ENCODE measurements around the gene TP53I13. TPM values are rescaled to one million over a fixed set of nuclear protein-coding genes. Genes with fewer than 3 reads are reported as not detected.

TP53I13 gene
- total and polyA plus RNA-seq, 2 experiments from 2014 or later = 104 to 105 TPM

DNA sequence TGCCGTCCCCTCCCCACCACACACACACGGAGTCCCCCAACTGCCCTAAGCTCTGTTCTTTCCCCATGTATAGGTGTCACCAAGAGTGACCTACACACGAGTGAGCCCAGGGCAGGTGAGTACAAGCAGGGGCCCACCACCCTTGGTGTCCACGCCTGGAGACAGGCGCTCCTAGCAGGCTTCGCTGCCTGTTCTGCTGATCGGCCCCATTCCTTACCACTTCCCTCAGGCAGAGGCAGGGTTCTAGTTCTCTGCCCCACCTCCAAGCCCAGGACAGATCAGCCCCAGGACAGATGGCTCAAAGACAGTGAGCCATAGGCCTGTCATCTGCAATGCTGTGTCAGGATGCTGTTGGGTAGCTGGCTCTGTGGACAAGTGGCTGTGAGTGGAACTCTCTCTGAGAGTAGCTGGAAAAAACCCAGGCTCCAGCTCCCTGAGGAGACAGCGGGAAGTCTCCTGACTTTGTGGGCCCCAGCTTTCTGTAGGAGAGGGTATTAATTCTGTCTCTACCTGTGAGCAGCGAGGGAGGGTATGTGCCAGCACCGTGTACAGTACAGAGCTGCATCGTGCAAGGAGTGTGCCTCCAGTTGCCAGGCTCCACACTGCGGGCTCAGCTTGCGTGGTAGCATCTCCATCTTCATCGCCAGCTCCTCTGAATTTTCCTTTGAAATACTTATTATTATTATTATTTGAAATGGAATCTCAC is 897 bp downstream of the TP53I13 start:
- no peaks in the 10 kb centered on the region for H3K9me3 ChIP-seq (ENCODE audit: low read depth)
- TF ChIP-seq, protein P1, sequence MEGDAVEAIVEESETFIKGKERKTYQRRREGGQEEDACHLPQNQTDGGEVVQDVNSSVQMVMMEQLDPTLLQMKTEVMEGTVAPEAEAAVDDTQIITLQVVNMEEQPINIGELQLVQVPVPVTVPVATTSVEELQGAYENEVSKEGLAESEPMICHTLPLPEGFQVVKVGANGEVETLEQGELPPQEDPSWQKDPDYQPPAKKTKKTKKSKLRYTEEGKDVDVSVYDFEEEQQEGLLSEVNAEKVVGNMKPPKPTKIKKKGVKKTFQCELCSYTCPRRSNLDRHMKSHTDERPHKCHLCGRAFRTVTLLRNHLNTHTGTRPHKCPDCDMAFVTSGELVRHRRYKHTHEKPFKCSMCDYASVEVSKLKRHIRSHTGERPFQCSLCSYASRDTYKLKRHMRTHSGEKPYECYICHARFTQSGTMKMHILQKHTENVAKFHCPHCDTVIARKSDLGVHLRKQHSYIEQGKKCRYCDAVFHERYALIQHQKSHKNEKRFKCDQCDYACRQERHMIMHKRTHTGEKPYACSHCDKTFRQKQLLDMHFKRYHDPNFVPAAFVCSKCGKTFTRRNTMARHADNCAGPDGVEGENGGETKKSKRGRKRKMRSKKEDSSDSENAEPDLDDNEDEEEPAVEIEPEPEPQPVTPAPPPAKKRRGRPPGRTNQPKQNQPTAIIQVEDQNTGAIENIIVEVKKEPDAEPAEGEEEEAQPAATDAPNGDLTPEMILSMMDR (IDR thresholded peaks at IDR 0.05; ENCODE audit: low read depth, low read length) = no peak
- peaks cover 22% of the 10 kb centered on the region for H3K27me3 ChIP-seq
- H3K4me1 ChIP-seq (ENCODE audit: low read depth) = peaks cover 14% of the 10 kb centered on the region
- peak overlapping the region; percentile 76 for H3K27ac ChIP-seq
- H3K36me3 ChIP-seq = peaks cover 4% of the 10 kb centered on the region
- DNase-seq (ENCODE audit: low read depth in 1 of 2, low spot score in 1 of 2) = no peak
- peak overlapping the region; percentile 49 for H3K4me3 ChIP-seq

DNA sequence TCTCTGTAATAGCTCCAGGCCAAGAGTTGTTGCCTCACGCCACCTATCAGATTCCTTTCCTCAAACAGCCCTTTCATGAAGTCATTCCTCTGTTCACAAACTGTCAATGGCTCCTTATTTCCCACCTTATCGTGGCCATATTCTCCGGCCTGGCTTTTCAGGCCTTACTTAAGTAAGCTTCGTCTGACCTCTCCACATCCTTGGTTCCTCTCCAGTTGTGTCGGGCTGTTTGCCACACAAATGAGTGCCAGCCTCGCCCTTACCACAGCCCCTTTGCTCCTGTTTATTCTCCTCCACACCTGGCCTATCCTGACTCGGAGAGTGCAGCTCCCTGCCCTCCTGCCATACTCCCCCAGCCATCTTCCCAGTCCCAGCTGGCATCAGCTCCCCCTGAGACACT is 2.0 kb downstream of the TP53I13 start:
- Histone ChIP-seq H3K4me1 (ENCODE audit: low read depth) (peaks cover 14% of the 10 kb centered on the region), H3K27me3 (peaks cover 11% of the 10 kb centered on the region), H3K9me3 (ENCODE audit: low read depth) (no peaks in the 10 kb centered on the region), H3K36me3 (peaks cover 4% of the 10 kb centered on the region), H3K4me3 (no peak overlapping the region), H3K27ac (no peak overlapping the region)
- TF ChIP-seq, protein P1 (IDR thresholded peaks at IDR 0.05; ENCODE audit: low read depth, low read length) = no peak
- DNase-seq (ENCODE audit: low read depth in 1 of 2, low spot score in 1 of 2) = no peak

DNA sequence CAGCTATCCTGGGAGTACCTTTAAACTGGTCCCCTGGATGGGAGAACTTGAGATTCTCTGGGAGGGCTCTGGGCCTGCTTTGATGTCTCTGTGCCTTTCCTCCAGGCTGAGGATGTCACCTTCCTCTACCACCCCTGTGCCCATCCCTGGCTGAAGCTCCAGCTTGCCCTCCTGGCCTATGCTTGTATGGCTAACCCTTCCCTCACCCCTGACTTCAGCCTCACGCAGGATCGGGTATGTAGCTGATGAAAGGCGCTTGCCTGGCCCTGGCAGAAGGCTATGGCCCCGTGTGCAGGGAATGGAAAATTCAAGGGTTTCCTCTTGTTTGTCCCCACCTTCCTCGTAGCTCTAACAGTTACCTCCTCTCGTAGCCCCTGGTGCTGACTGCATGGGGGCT is 3.0 kb downstream of the TP53I13 start:
- H3K9me3 ChIP-seq (ENCODE audit: low read depth) = no peaks in the 10 kb centered on the region
- H3K27ac ChIP-seq = no peak overlapping the region
- peaks cover 14% of the 10 kb centered on the region for H3K4me1 ChIP-seq (ENCODE audit: low read depth)
- H3K36me3 ChIP-seq = peaks cover 8% of the 10 kb centered on the region
- H3K4me3 ChIP-seq = no peak overlapping the region
- TF ChIP-seq, protein P1 (IDR thresholded peaks at IDR 0.05; ENCODE audit: low read depth, low read length) = no peak
- peaks cover 2% of the 10 kb centered on the region for H3K27me3 ChIP-seq
- no peak for DNase-seq (ENCODE audit: low read depth in 1 of 2, low spot score in 1 of 2)

DNA sequence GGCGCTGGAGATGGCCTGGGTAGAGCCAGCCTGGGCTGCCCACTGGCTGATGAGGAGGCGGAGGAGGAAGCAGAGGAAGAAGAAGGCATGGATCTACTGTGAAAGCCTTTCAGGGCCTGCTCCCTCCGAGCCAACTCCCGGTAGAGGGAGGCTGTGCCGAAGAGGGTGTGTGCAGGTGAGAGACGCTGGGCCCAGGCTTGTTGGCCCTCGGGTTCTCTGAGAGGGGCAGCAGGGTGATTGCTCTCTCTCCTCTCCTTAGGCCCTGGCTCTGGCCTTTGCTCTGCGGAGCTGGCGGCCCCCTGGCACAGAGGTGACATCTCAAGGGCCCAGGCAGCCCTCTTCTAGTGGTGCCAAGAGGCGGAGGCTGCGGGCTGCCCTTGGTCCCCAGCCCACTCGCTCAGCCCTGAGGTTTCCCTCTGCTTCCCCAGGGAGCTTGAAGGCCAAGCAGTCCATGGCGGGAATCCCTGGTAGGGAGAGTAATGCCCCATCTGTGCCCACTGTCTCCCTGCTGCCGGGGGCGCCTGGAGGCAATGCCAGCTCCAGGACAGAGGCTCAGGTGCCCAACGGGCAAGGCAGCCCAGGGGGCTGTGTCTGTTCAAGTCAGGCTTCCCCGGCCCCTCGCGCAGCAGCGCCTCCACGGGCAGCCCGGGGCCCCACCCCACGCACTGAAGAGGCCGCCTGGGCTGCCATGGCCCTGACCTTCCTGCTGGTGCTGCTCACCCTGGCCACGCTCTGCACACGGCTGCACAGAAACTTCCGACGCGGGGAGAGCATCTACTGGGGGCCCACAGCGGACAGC is 3.6 kb downstream of the TP53I13 start:
- TF ChIP-seq, protein P1 (IDR thresholded peaks at IDR 0.05; ENCODE audit: low read depth, low read length) = no peak
- Histone ChIP-seq H3K4me1 (ENCODE audit: low read depth) (peaks cover 14% of the 10 kb centered on the region), H3K27ac (no peak overlapping the region), H3K27me3 (no peaks in the 10 kb centered on the region), H3K36me3 (peaks cover 10% of the 10 kb centered on the region), H3K4me3 (no peak overlapping the region), H3K9me3 (ENCODE audit: low read depth) (no peaks in the 10 kb centered on the region)
- DNase-seq (ENCODE audit: low read depth in 1 of 2, low spot score in 1 of 2) = no peak

DNA sequence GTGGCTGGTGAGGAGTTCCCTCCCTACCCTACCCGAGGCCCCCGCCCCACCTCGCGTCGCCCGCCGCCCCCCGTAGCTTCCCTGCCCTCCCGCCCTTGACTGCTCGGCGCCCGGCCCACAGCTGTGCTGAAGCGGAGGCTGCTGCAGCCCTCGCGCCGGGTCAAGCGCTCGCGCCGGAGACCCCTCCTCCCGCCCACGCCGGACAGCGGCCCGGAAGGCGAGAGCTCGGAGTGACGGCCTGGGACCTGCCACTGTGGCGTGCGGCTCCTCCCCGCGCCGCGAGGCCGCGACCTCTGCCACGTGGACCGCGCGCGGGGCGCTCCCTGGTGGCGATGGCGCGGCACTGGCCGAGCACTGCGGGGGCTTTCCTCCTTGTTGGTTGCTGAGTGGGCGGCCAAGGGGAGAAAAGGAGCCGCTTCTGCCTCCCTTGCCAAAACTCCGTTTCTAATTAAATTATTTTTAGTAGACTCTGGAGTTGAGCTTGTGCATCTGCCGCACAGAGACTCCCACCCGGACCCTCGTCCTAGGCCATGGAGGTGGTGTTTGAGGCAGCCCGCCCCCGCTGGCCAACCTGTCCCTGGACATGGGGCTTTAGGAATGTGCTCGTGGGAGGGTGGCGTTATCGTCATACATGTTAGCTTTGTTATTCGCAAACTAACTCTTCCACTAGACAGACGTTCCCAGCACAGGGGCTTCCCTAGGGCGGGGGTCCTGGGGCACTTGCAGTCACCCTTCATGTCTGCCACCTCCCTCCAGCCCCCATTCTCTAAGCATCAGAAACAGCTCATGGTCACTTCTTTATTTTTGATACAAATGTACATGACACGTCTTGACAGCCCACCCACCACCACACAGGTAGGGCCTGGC is 4.4 kb downstream of the TP53I13 start:
- TF ChIP-seq, protein P1 (IDR thresholded peaks at IDR 0.05; ENCODE audit: low read depth, low read length) = peak; percentile 71
- Histone ChIP-seq H3K27me3 (no peaks in the 10 kb centered on the region), H3K36me3 (peaks cover 10% of the 10 kb centered on the region), H3K4me3 (no peak overlapping the region), H3K4me1 (ENCODE audit: low read depth) (peaks cover 14% of the 10 kb centered on the region), H3K27ac (no peak overlapping the region), H3K9me3 (ENCODE audit: low read depth) (no peaks in the 10 kb centered on the region)
- peak; percentile 80 to 82 for DNase-seq (ENCODE audit: low read depth in 1 of 2, low spot score in 1 of 2)

Data from cardiac muscle cell (in vitro differentiated cells and primary cell).